Ovary (tissue), 9 donors: Measurements from ENCODE around the gene SEMA5A. TPM values are rescaled to one million over a fixed set of nuclear protein-coding genes. Genes with fewer than 3 reads are reported as not detected.

ENCODE experiments used
- DNase-seq, 5 donors: peaks; one replicate each; pipeline ENCODE4 v3.0.0-alpha.2; 2019 to 2020
- H3K27ac ChIP-seq, 2 donors: fragments of 200-600 bp; one replicate each; pipeline versions ENCODE4 v1.5.1 to v1.8.0; 2019 to 2022
- H3K27me3 ChIP-seq: fragments of 200-600 bp; one replicate; pipeline ENCODE4 v1.8.0; 2022
- H3K36me3 ChIP-seq: fragments of 200-600 bp; sonication (generic); one replicate; pipeline ENCODE4 v1.5.1; 2019
- H3K4me1 ChIP-seq: one replicate; pipeline ENCODE4 v1.8.1; 2013; ENCODE audit warnings: mild to moderate bottlenecking, moderate library complexity; ENCODE audit not compliant: insufficient read depth
- H3K4me3 ChIP-seq: fragments of 200-600 bp; sonication (generic); one replicate; pipeline ENCODE4 v1.5.1; 2017
- H3K9me3 ChIP-seq, 2 donors: fragments of 200-600 bp in 1 of 2; sonication (generic) in 1 of 2; one replicate each; pipeline versions ENCODE4 v1.5.1 to v1.8.1; 2013 to 2019; ENCODE audit warnings: mild to moderate bottlenecking in 1 of 2, moderate library complexity in 1 of 2
- CTCF ChIP-seq, 3 donors: fragments of 450-650 bp in 2 of 3; fragments of 200-600 bp in 1 of 3; IDR thresholded peaks; one replicate each; pipeline versions ENCODE4 v1.5.1 to v1.8.0; 2016 to 2022; ENCODE audit warnings: antibody characterized with exemption in 3 of 3, mild to moderate bottlenecking in 1 of 3
- EP300 ChIP-seq: sonication (generic); formaldehyde crosslinking; IDR thresholded peaks from one replicate; pipeline ENCODE4 v1.6.1; 2017; ENCODE audit warnings: antibody characterized with exemption
- POLR2A ChIP-seq: fragments of 450-650 bp; IDR thresholded peaks from one replicate; pipeline ENCODE4 v1.6.1; 2017; ENCODE audit warnings: antibody characterized with exemption, mild to moderate bottlenecking, moderate library complexity
- WGBS, 3 donors: extraction: QIAGEN DNeasy Blood & Tissue Kit in 1 of 3; methylation state at CpG; one replicate each; pipeline versions ENCODE4 v1.1.5 to v1.1.7; 2013 to 2017; 5-methylcytosine and 5-hydroxymethylcytosine counted together
- intact Hi-C, 4 donors: fragments of 100-400 bp; cut with DNase I; formaldehyde crosslinking; loops; one replicate each; pipeline versions ENCODE4 v1.11.0 to v1.15.1; 2022 to 2023
- polyA plus RNA-seq, 2 donors: library from polyadenylated mRNA; stranded (reverse); fragments of 200-250 nt in 1 of 2; fragments of 350-450 nt in 1 of 2; fragmentation: Illumina TruSeq in 1 of 2; extraction: RNeasy Lipid Tissue Mini Kit (QIAGEN cat#74804) in 1 of 2; gene quantifications; one replicate each; pipeline ENCODE4 v1.2.3, GENCODE V29; 2013 to 2014
- total RNA-seq, 7 donors: library from RNA; depleted of rRNA in 2 of 7; stranded (reverse); fragments of >200 nt in 2 of 7; fragmentation: NEBNext Ultra II Directional in 3 of 7; extraction: Animal tissue kit (Norgen Biotek cat#: 25700) in 3 of 7; gene quantifications; one replicate each; pipeline versions ENCODE4 v1.1.0 to v1.2.4, GENCODE V29; 2016 to 2023
- donor health status: DM: no; HTN: no; CAD: no; lungs with moderate emphysema.
- donor health status: DM: no; HTN: no; CAD: no.
- donor health status: Bipolar disorder and iron deficiency.
- donor health status: DM: yes; HTN: yes; CAD: no.
- donor health status: DM: no; HTN: no; CAD: no.
- donor health status: DM: yes; HTN: yes; CAD: no.

SEMA5A gene
- total and polyA plus RNA-seq, 9 donors: 2.0 to 6.6 (median 4.3) TPM

GRCh38 chr5:9381464-9381863, 164.4 kb downstream of the SEMA5A start:
- no peak for DNase-seq
- no peak for TF ChIP-seq CTCF (IDR thresholded peaks at IDR 0.05)
- TF ChIP-seq EP300: no peak
- no peak for TF ChIP-seq POLR2A
- Histone ChIP-seq H3K4me1 (no peaks in the 10 kb centered on the region), H3K4me3 (no peak overlapping the region), H3K27ac (no peak overlapping the region), H3K9me3 (no peaks in the 10 kb centered on the region), H3K27me3 (no peaks in the 10 kb centered on the region), H3K36me3 (no peaks in the 10 kb centered on the region)
- intact Hi-C loops: no loop called here

- WGBS, 3 donors: 85 to 90% (median 87%) methylated on average over 7 of the region's 7 CpGs
- Histone ChIP-seq H3K27ac (no peak overlapping the region), H3K4me3 (no peak overlapping the region), H3K9me3 (no peaks in the 10 kb centered on the region), H3K27me3 (no peaks in the 10 kb centered on the region), H3K4me1 (no peaks in the 10 kb centered on the region), H3K36me3 (no peaks in the 10 kb centered on the region)
- no peak for TF ChIP-seq POLR2A
- no peak for TF ChIP-seq EP300
- TF ChIP-seq CTCF (IDR thresholded peaks at IDR 0.05): no peak
- intact Hi-C loops: no loop called here
- no peak for DNase-seq
These were observed 165.8 kb downstream of the SEMA5A start for GRCh38 chr5:9380109-9380508.

- H3K27ac ChIP-seq: no peak overlapping the region
- no peaks in the 10 kb centered on the region for H3K36me3 ChIP-seq
- H3K4me3 ChIP-seq: no peak overlapping the region
- H3K4me1 ChIP-seq: no peaks in the 10 kb centered on the region
- no peaks in the 10 kb centered on the region for H3K27me3 ChIP-seq
- intact Hi-C loops: loop anchor here in 1 of 4 donors (10.0 kb wide), 1 partner anchor 128 kb away; no protein-coding TSS in a partner anchor
- WGBS, 3 donors: 83 to 93% (median 93%) methylated on average over 9 of the region's 9 CpGs
- TF ChIP-seq CTCF (IDR thresholded peaks at IDR 0.05) (no peak), EP300 (no peak), POLR2A (no peak)
- DNase-seq: no peak
- no peaks in the 10 kb centered on the region for H3K9me3 ChIP-seq
These were observed 169.3 kb downstream of the SEMA5A start for GRCh38 chr5:9376363-9377117.

GRCh38 chr5:9375756-9376155, 170.1 kb downstream of the SEMA5A start:
- H3K4me1 ChIP-seq: no peaks in the 10 kb centered on the region
- no peak for DNase-seq
- TF ChIP-seq POLR2A (no peak), CTCF (IDR thresholded peaks at IDR 0.05) (no peak), EP300 (no peak)
- intact Hi-C loops: loop anchor here in 1 of 4 donors (10.0 kb wide), 1 partner anchor 129 kb away; no protein-coding TSS in a partner anchor
- no peak overlapping the region for H3K4me3 ChIP-seq
- WGBS, 3 donors: 90 to 95% (median 92%) methylated on average over 2 of the region's 2 CpGs
- no peaks in the 10 kb centered on the region for H3K27me3 ChIP-seq
- H3K36me3 ChIP-seq: no peaks in the 10 kb centered on the region
- no peaks in the 10 kb centered on the region for H3K9me3 ChIP-seq
- no peak overlapping the region for H3K27ac ChIP-seq
